OCI-LY7 (cell line): ENCODE data around the gene KCNA4.

ENCODE experiments used
- CTCF ChIP-seq: fragments of 200-600 bp; sonication (generic); conservative IDR thresholded peaks from 2 replicates; pipeline ENCODE4 v1.5.1; 2014; ENCODE audit warnings: mild to moderate bottlenecking, antibody characterized with exemption, low read length, moderate library complexity, mixed read lengths
- EZH2phosphoT487 ChIP-seq: fragments of 200-600 bp; sonication (generic); IDR thresholded peaks from 2 replicates; pipeline ENCODE4 v1.6.1; 2018; ENCODE audit warnings: low read depth, borderline replicate concordance, mild to moderate bottlenecking, mixed run types, antibody characterized with exemption, low read length, moderate library complexity, mixed read lengths

- TF ChIP-seq CTCF (no peak), EZH2phosphoT487 (no peak)
These were observed 20.8 kb downstream of the KCNA4 start for GRCh38 chr11:29996016-29996415.
